Activated T-cell treated with anti-CD3 and anti-CD28 coated beads, Interleukin-2, amount 50 U/mL, for 1 hour (primary cell): ENCODE results near the gene SAMM50.
A peak's percentile ranks its signal among the peaks of the same experiment; 100 is the strongest.
"Not testable (repeated sequence)": the region's sequence is repeated elsewhere in the genome, so short reads cannot be mapped to it uniquely, and the experiment has no call there.

ENCODE experiments used
- DNase-seq: peaks from one replicate; pipeline ENCODE4 v3.0.0-alpha.2; 2020

The SAMM50 gene

GRCh38 chr22:44004104-44004460 is 48.8 kb downstream of the SAMM50 start:
- DNase-seq, result no peak

- DNase-seq, result no peak
Observed at GRCh38 chr22:44005524-44005923, 50.3 kb downstream of the SAMM50 start.

- DNase-seq, result no peak
Observed at GRCh38 chr22:44012162-44012561, 56.9 kb downstream of the SAMM50 start.

GRCh38 chr22:44012591-44012990 is 57.3 kb downstream of the SAMM50 start:
- DNase-seq, result no peak

- no peak for DNase-seq
Observed at GRCh38 chr22:44014241-44014640, 59.0 kb downstream of the SAMM50 start.

- DNase-seq, result not testable (repeated sequence)
Observed at GRCh38 chr22:44016586-44016985, 61.3 kb downstream of the SAMM50 start.

- DNase-seq, result no peak
Observed at GRCh38 chr22:44018594-44018993, 63.4 kb downstream of the SAMM50 start.

- no peak for DNase-seq
Observed at GRCh38 chr22:44019416-44019815, 64.2 kb downstream of the SAMM50 start.

- no peak for DNase-seq
Observed at GRCh38 chr22:44019846-44020245, 64.6 kb downstream of the SAMM50 start.

- no peak for DNase-seq
Observed at GRCh38 chr22:44020981-44021380, 65.7 kb downstream of the SAMM50 start.

GRCh38 chr22:44023404-44024287 is 68.4 kb downstream of the SAMM50 start:
- peak; percentile 30 for DNase-seq

GRCh38 chr22:44024288-44024921 is 69.2 kb downstream of the SAMM50 start, which contains the start of gene PARVB:
Gene PARVB, plus strand, starts transcription at chr22:44024302. Its CDS starts 38 bp downstream, at chr22:44024340.
- peak; percentile 27 for DNase-seq

GRCh38 chr22:44025171-44026065 is 70.2 kb downstream of the SAMM50 start:
- no peak for DNase-seq

GRCh38 chr22:44026066-44026629 is 70.9 kb downstream of the SAMM50 start:
- no peak for DNase-seq

- DNase-seq, result peak; percentile 51
Observed at GRCh38 chr22:44026630-44027511, 71.6 kb downstream of the SAMM50 start.

- DNase-seq, result no peak
Observed at GRCh38 chr22:44028091-44028490, 72.8 kb downstream of the SAMM50 start.

- no peak for DNase-seq
Observed at GRCh38 chr22:44029069-44029468, 73.8 kb downstream of the SAMM50 start.

- no peak for DNase-seq
Observed at GRCh38 chr22:44030051-44030701, 74.9 kb downstream of the SAMM50 start.

GRCh38 chr22:44030702-44031082 is 75.5 kb downstream of the SAMM50 start:
- DNase-seq, result no peak

GRCh38 chr22:44031158-44031952 is 76.1 kb downstream of the SAMM50 start:
- DNase-seq, result no peak
